H1 (cell line): ENCODE data around the gene ZNF423. TPM values are rescaled to one million over a fixed set of nuclear protein-coding genes. Genes with fewer than 3 reads are reported as not detected.

Experiments used
- ASH2L ChIP-seq: fragments of 200-600, 300-600 bp; sonication (generic); IDR thresholded peaks from one replicate; pipeline ENCODE4 v1.7.1; 2017; ENCODE audit warnings: low read length
- ATF2 ChIP-seq: IDR thresholded peaks from 2 replicates; pipeline ENCODE4 v1.6.1; 2012; ENCODE audit warnings: low read length, inconsistent platforms
- POLR2A ChIP-seq, 2 experiments: IDR thresholded peaks; 1 replicate in 1 of 2; 2 replicates in 1 of 2; pipeline ENCODE4 v1.6.1; 2011; ENCODE audit warnings: low read depth in 2 of 2, low read length in 2 of 2, mild to moderate bottlenecking in 2 of 2; ENCODE audit errors: control extremely low read depth in 1 of 2
- RBBP5 ChIP-seq: IDR thresholded peaks from 2 replicates; pipeline ENCODE4 v1.7.1; 2012; ENCODE audit warnings: low read depth, mild to moderate bottlenecking, inconsistent platforms, low read length, moderate library complexity, borderline replicate concordance
- SAP30 ChIP-seq: fragments of 300-600 bp; sonication (generic); IDR thresholded peaks from 2 replicates; pipeline ENCODE4 v1.7.1; 2012; ENCODE audit warnings: low read length, moderate library complexity, mild to moderate bottlenecking, inconsistent platforms; ENCODE audit not compliant: insufficient read depth, insufficient replicate concordance
- SIRT6 ChIP-seq: IDR thresholded peaks from one replicate; pipeline ENCODE4 v1.7.1; 2012; ENCODE audit warnings: low read length, inconsistent platforms
- SP2 ChIP-seq: IDR thresholded peaks from 2 replicates; pipeline ENCODE4 v1.6.1; 2012; ENCODE audit warnings: mild to moderate bottlenecking, low read length, inconsistent platforms
- YY1 ChIP-seq: IDR thresholded peaks from 2 replicates; pipeline ENCODE4 v1.6.1; 2011; ENCODE audit warnings: low read depth, mild to moderate bottlenecking, low read length
- polyA plus RNA-seq, 7 experiments: library from polyadenylated mRNA; depleted of rRNA in 3 of 7; stranded (reverse) in 5 of 7; unstranded in 2 of 7; fragments of >200 nt in 5 of 7; fragments of 200-250 nt in 2 of 7; gene quantifications; 1 replicate in 5 of 7; 2 replicates in 1 of 7; 4 replicates in 1 of 7; pipeline versions ENCODE4 v1.2.1 to v1.2.3, GENCODE V29; 2011 to 2013; ENCODE audit warnings: missing spikeins in 2 of 7, mixed read lengths in 2 of 7
- total RNA-seq: library from RNA; stranded (reverse); fragmentation: NEBNext Ultra II Directional; extraction: Animal tissue kit (Norgen Biotek cat#: 25700); gene quantifications from 2 replicates; pipeline ENCODE4 v1.2.1, GENCODE V29; 2021
- TF ChIP-seq, protein P1 (sequence below): fragments of 300-600 bp; sonication (generic); IDR thresholded peaks from 2 replicates; pipeline ENCODE4 v1.7.1; 2012; ENCODE audit warnings: low read length, moderate library complexity, mild to moderate bottlenecking, inconsistent platforms; ENCODE audit not compliant: insufficient replicate concordance

ZNF423 gene
- total and polyA plus RNA-seq, 2 of the 8 experiments (the other 6 are each of a cell fraction or from before 2014, with no cell fraction given), result 38.2 to 52.3 TPM

GRCh38 chr16:49827805-49828438 lies 28.0 kb downstream of the ZNF423 start (continued):
- no peak for TF ChIP-seq ATF2
- TF ChIP-seq SAP30, result no peak
- TF ChIP-seq RBBP5, result no peak
- no peak for TF ChIP-seq SP2
- TF ChIP-seq, protein P1, sequence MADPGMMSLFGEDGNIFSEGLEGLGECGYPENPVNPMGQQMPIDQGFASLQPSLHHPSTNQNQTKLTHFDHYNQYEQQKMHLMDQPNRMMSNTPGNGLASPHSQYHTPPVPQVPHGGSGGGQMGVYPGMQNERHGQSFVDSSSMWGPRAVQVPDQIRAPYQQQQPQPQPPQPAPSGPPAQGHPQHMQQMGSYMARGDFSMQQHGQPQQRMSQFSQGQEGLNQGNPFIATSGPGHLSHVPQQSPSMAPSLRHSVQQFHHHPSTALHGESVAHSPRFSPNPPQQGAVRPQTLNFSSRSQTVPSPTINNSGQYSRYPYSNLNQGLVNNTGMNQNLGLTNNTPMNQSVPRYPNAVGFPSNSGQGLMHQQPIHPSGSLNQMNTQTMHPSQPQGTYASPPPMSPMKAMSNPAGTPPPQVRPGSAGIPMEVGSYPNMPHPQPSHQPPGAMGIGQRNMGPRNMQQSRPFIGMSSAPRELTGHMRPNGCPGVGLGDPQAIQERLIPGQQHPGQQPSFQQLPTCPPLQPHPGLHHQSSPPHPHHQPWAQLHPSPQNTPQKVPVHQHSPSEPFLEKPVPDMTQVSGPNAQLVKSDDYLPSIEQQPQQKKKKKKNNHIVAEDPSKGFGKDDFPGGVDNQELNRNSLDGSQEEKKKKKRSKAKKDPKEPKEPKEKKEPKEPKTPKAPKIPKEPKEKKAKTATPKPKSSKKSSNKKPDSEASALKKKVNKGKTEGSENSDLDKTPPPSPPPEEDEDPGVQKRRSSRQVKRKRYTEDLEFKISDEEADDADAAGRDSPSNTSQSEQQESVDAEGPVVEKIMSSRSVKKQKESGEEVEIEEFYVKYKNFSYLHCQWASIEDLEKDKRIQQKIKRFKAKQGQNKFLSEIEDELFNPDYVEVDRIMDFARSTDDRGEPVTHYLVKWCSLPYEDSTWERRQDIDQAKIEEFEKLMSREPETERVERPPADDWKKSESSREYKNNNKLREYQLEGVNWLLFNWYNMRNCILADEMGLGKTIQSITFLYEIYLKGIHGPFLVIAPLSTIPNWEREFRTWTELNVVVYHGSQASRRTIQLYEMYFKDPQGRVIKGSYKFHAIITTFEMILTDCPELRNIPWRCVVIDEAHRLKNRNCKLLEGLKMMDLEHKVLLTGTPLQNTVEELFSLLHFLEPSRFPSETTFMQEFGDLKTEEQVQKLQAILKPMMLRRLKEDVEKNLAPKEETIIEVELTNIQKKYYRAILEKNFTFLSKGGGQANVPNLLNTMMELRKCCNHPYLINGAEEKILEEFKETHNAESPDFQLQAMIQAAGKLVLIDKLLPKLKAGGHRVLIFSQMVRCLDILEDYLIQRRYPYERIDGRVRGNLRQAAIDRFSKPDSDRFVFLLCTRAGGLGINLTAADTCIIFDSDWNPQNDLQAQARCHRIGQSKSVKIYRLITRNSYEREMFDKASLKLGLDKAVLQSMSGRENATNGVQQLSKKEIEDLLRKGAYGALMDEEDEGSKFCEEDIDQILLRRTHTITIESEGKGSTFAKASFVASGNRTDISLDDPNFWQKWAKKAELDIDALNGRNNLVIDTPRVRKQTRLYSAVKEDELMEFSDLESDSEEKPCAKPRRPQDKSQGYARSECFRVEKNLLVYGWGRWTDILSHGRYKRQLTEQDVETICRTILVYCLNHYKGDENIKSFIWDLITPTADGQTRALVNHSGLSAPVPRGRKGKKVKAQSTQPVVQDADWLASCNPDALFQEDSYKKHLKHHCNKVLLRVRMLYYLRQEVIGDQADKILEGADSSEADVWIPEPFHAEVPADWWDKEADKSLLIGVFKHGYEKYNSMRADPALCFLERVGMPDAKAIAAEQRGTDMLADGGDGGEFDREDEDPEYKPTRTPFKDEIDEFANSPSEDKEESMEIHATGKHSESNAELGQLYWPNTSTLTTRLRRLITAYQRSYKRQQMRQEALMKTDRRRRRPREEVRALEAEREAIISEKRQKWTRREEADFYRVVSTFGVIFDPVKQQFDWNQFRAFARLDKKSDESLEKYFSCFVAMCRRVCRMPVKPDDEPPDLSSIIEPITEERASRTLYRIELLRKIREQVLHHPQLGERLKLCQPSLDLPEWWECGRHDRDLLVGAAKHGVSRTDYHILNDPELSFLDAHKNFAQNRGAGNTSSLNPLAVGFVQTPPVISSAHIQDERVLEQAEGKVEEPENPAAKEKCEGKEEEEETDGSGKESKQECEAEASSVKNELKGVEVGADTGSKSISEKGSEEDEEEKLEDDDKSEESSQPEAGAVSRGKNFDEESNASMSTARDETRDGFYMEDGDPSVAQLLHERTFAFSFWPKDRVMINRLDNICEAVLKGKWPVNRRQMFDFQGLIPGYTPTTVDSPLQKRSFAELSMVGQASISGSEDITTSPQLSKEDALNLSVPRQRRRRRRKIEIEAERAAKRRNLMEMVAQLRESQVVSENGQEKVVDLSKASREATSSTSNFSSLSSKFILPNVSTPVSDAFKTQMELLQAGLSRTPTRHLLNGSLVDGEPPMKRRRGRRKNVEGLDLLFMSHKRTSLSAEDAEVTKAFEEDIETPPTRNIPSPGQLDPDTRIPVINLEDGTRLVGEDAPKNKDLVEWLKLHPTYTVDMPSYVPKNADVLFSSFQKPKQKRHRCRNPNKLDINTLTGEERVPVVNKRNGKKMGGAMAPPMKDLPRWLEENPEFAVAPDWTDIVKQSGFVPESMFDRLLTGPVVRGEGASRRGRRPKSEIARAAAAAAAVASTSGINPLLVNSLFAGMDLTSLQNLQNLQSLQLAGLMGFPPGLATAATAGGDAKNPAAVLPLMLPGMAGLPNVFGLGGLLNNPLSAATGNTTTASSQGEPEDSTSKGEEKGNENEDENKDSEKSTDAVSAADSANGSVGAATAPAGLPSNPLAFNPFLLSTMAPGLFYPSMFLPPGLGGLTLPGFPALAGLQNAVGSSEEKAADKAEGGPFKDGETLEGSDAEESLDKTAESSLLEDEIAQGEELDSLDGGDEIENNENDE, result no peak
- no peak for TF ChIP-seq SIRT6
- TF ChIP-seq POLR2A (IDR thresholded peaks at IDR 0.05; ENCODE audit: control extremely low read depth in 1 of 2, low read depth in 2 of 2, low read length in 2 of 2), result no peak
- no peak for TF ChIP-seq YY1
- TF ChIP-seq ASH2L, result no peak
- TF ChIP-seq, all 59 proteins: peak for 0
